GM12801 (cell line): Measurements from ENCODE around the gene FZD1.

ENCODE experiments used
- TF ChIP-seq, protein P1 (sequence below): IDR thresholded peaks from one replicate; pipeline ENCODE4 v1.5.1; 2011; ENCODE audit warnings: control low read depth; ENCODE audit not compliant: insufficient read length; ENCODE audit errors: extremely low read depth

FZD1 gene

GRCh38 chr7:91266067-91266688 lies 1.9 kb downstream of the FZD1 start:
- TF ChIP-seq, protein P1, sequence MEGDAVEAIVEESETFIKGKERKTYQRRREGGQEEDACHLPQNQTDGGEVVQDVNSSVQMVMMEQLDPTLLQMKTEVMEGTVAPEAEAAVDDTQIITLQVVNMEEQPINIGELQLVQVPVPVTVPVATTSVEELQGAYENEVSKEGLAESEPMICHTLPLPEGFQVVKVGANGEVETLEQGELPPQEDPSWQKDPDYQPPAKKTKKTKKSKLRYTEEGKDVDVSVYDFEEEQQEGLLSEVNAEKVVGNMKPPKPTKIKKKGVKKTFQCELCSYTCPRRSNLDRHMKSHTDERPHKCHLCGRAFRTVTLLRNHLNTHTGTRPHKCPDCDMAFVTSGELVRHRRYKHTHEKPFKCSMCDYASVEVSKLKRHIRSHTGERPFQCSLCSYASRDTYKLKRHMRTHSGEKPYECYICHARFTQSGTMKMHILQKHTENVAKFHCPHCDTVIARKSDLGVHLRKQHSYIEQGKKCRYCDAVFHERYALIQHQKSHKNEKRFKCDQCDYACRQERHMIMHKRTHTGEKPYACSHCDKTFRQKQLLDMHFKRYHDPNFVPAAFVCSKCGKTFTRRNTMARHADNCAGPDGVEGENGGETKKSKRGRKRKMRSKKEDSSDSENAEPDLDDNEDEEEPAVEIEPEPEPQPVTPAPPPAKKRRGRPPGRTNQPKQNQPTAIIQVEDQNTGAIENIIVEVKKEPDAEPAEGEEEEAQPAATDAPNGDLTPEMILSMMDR, result no peak

- TF ChIP-seq, protein P1, result no peak
Measured at GRCh38 chr7:91266689-91267090, 2.5 kb downstream of the FZD1 start.

GRCh38 chr7:91267171-91267955 lies 3.1 kb downstream of the FZD1 start:
- TF ChIP-seq, protein P1, result no peak

- TF ChIP-seq, protein P1, result no peak
Measured at GRCh38 chr7:91270372-91270771, 6.1 kb downstream of the FZD1 start.

DNA sequence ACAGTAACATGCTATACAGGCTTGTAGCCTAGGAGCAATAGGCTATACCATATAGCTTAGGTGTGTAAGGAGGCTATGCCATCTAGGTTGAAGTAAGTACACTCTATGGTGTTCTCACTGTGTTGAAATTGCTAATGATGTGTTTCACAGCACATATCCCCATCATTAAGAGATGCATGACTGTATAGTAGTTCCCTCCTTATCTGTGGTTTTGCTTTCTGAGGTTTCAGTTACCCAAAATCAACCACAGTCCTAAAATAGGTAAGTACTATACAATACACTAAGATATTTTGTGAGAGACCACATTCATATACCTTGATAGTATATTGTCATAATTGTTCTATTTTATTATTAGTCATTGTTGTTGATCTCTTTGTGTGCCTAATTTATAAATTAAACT lies 12.7 kb downstream of the FZD1 start:
- TF ChIP-seq, protein P1, result no peak

- TF ChIP-seq, protein P1, result no peak
Measured at GRCh38 chr7:91280185-91280584, 16.0 kb downstream of the FZD1 start.

GRCh38 chr7:91280604-91281003 lies 16.4 kb downstream of the FZD1 start:
- TF ChIP-seq, protein P1, result no peak
